GM18505 (cell line): ENCODE data around the gene RABGGTB.
"Not testable (repeated sequence)": the region's sequence is repeated elsewhere in the genome, so short reads cannot be mapped to it uniquely, and the experiment has no call there.

Source experiments
- ATAC-seq: cut with Tn5 transposase; IDR thresholded peaks from one replicate; pipeline ENCODE4 v1.9.1; 2021; ENCODE audit not compliant: unreplicated experiment
- POLR2A ChIP-seq: IDR thresholded peaks from 4 replicates; pipeline ENCODE4 v1.6.1; 2011; ENCODE audit warnings: borderline replicate concordance; ENCODE audit not compliant: insufficient read depth, insufficient read length; ENCODE audit errors: extremely low read depth

Gene RABGGTB

GRCh38 chr1:75785983-75786853 is at the start of gene RABGGTB:
Gene RABGGTB (plus strand): TSS chr1:75786256. CDS start chr1:75786272, 16 bp downstream.
- peak; percentile 99 for TF ChIP-seq POLR2A
- ATAC-seq: peak; percentile 64

DNA sequence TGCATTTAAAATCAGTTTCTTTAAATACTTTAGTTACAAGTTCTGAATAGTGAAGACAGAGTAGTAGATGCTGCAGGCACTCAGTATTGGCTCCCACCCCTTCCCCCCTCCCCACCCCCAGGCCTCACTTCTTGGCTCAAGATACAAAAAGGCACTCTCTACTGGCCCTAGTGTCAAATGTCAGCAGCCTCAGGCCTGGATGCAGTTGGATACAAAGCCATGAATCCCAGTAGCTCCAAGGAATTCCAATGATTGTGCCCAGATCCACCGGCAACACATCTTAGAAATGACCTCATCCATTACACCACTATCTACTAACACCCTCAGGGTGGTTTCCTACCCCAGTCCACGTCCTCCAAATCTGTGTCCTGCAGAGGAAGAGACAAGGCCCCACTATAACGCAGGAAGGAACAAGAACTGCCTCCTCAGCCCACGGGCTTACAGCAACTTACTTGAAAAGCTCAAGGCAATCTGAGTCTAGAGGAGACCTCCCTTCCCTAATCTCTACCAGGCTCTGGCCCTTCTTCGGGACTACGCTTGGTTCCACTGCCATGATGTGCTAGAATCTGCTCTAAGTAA is 43.9 kb upstream of the RABGGTB start:
- TF ChIP-seq POLR2A: no peak
- no peak for ATAC-seq

GRCh38 chr1:75745276-75745675 is 40.8 kb upstream of the RABGGTB start:
- ATAC-seq: peak; percentile 85
- TF ChIP-seq POLR2A: no peak

DNA sequence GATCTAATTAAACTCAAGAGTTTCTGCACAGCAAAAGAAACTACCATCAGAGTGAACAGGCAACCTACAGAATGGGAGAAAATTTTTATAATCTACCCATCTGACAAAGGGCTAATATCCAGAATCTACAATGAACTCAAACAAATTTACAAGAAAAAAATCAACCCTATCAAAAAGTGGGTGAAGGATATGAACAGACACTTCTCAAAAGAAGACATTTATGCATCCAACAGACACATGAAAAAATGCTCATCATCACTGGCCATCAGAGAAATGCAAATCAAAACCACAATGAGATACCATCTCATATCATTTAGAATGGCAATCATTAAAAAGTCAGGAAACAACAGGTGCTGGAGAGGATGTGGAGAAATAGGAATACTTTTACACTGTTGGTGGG is 28.8 kb upstream of the RABGGTB start:
- ATAC-seq: not testable (repeated sequence)

DNA sequence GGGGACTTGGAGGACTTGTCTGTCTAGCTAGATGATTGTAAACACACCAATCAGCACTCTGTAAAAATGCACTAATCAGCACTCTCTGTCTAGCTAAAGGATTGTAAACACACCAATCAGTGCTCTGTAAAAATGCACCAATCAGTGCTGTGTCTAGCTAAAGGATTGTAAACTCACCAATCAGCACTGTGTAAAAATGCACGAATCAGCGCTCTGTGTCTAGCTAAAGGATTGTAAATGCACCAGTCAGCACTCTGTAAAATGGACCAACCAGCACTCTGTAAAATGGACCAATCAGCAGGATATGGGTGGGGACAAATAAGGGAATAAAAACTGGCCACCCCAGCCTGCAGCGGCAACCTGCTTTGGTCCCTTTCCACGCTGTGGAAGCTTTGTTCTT is 27.5 kb upstream of the RABGGTB start:
- not testable (repeated sequence) for ATAC-seq

GRCh38 chr1:75764057-75764655 is 21.9 kb upstream of the RABGGTB start:
- no peak for ATAC-seq
- TF ChIP-seq POLR2A: no peak

DNA sequence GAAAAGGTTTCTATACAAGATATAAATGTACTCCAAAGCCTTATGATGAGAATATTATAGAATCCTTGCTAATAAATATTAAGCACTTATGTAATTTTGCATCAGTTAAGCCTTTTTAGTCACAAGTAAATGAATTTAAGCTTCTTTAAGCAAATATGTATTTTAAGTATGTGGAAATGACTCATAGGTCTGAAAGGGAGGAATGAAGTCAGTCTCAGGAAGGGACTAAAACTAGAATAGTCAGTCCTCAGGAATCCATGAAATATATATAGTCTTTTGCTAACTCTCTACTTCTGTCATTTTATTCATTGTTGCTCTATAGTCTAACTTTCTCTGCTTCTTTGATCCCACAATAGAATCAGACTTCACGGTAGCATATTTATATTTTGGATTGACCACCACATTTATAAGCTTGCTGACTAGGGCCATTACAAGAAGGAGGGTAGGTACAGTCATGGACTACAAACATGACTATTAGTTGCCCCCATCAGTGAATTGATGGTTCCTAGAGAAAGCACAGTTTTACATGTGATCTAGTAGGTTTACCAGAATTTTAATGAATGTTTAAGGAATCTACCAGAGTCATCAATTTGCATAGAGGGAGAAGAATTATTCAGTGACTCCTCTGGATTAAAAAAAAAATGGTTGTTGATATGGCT is 20.2 kb upstream of the RABGGTB start:
- TF ChIP-seq POLR2A: no peak
- ATAC-seq: no peak

DNA sequence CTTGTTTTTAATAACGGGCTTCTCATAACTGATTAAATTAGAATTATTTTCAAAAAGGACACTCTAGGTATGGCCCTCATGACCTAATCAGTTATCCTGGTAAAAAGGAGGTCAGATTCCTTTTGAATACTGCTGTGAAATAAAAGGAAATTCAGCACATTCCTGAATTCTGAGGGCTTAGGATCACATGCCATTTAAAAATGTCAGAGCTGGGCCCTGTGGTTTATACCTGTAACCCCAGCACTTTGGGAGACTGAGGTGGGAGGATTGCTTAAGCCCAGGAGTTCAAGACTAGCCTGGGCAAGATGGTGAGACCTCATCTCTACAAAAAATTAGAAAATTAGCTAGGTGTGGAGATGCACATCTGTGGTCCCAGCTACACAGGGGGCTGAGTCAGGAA is 18.0 kb upstream of the RABGGTB start:
- no peak for TF ChIP-seq POLR2A
- no peak for ATAC-seq

DNA sequence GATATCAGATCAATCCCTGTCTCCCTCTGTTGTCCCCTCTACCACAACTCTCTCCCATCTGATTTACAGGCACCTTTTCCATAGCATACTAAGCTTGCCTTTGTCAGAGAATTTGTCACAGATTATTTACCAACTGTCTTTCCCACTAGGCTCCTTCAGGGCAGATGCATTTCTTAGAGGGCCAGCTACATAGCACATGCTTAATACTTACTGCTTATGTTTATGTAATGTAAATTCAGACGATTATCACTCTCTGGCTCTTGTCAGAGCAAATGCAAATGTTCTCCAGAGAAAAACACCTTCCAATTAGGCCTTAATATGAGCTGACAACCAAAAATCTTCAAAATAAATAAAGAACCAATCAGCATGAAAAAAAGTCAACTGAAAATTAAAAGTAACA is 15.3 kb upstream of the RABGGTB start:
- no peak for TF ChIP-seq POLR2A
- no peak for ATAC-seq

DNA sequence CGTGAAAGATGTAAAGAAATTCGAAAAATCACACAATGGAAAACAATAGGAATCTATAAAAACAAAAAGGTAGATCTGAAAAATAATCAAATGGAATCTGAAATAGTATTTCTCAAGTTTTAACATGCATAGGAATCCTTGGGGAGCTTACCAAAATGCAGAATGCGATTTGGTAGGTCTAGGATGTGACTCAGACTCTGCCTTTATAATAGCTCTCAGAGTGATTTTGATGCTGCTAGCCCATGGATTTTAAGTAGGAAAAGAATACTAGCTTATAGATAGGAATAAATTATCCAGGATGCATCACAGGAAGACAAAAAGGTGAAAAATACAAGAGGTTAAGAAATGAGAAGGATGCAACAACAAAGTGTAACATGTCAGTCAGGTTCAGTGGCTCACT is 14.1 kb upstream of the RABGGTB start:
- no peak for TF ChIP-seq POLR2A
- ATAC-seq: no peak

GRCh38 chr1:75777812-75778211 is 8.2 kb upstream of the RABGGTB start:
- ATAC-seq: not testable (repeated sequence)

- not testable (repeated sequence) for ATAC-seq
Measured at GRCh38 chr1:75778694-75779093, 7.4 kb upstream of the RABGGTB start.

GRCh38 chr1:75780183-75780582 is 5.9 kb upstream of the RABGGTB start:
- not testable (repeated sequence) for ATAC-seq

DNA sequence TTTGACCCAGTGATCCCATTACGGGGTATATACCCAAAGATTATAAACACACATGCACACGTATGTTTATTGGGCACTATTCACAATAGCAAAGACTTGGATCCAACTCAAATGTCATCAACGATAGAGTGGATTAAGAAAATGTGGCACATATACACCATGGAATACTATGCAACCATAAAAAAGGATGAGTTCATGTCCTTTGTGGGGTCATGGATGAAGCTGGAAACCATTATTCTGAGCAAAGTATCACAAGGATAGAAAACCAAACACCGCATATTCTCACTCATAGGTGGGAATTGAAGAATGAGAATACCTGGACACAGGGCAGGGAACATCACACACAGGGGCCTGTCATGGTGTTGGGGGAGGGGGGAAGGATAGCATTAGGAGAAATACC is 2.1 kb upstream of the RABGGTB start:
- ATAC-seq: not testable (repeated sequence)
